GM12878 (cell line): ENCODE data around the gene BMP7. TPM values are rescaled to one million over a fixed set of nuclear protein-coding genes. Genes with fewer than 3 reads are reported as not detected.
A peak's percentile ranks its signal among the peaks of the same experiment; 100 is the strongest.

Experiments used
- ATAC-seq: fragments of 200-7000 bp; cut with Tn5 transposase; 3 replicates; pipeline ENCODE4 v1.9.1; 2020; ENCODE audit warnings: mild to moderate bottlenecking, moderate library complexity
- BruUV-seq: library from RNA; stranded (reverse); fragments of 400-500 nt; replicated peaks from 2 replicates; lab custom pipeline; 2021; lab: Mats Ljungman, UMichigan
- CTCF ChIA-PET: fragments of 300-600 bp; sonication (Branson Sonifier 250); formaldehyde crosslinking; extraction: SDS; loops from one replicate; lab custom pipeline; 2021; ENCODE audit warnings: inconsistent platforms; lab: Yijun Ruan, JAX
- POLR2A ChIA-PET: fragments of 350-600 bp; formaldehyde crosslinking; extraction: SDS; loops from one replicate; lab custom pipeline; 2021; ENCODE audit warnings: inconsistent platforms; lab: Charles Lee
- RAD21 ChIA-PET: fragments of 300-600 bp; sonication (Branson Sonifier 250); formaldehyde crosslinking; loops from one replicate; lab custom pipeline; 2023; ENCODE audit warnings: antibody characterized with exemption; ENCODE audit not compliant: unreplicated experiment; lab: Charles Lee
- SMC1A ChIA-PET: fragments of 300-600 bp; sonication (Branson Sonifier 250); formaldehyde crosslinking; loops from one replicate; lab custom pipeline; 2023; ENCODE audit not compliant: unreplicated experiment, uncharacterized antibody; lab: Charles Lee
- DNase-seq: peaks from one replicate; pipeline ENCODE4 v3.0.0-alpha.2; 2011; ENCODE audit warnings: low read depth, low spot score
- FAIRE-seq: peaks from 3 replicates; lab custom pipeline; 2011; peaks lifted over from hg19 to GRCh38; lab: Jason Lieb, UNC
- H2AFZ ChIP-seq: 2 replicates; pipeline ENCODE4 v1.6.0; 2011; ENCODE audit warnings: low read depth, low read length, control low read depth; ENCODE audit not compliant: control insufficient read depth
- H3K27ac ChIP-seq: 2 replicates; pipeline ENCODE4 v1.5.1; 2011; ENCODE audit warnings: control low read depth; ENCODE audit not compliant: control insufficient read depth, insufficient read depth
- H3K27me3 ChIP-seq, 2 experiments: replicated peaks in 1 of 2; 2 replicates each; pipeline versions ENCODE4 v1.6.0 to v1.6.1; 2011; ENCODE audit warnings: low read length in 1 of 2; ENCODE audit not compliant: control insufficient read depth in 2 of 2, insufficient read depth in 2 of 2
- H3K36me3 ChIP-seq, 2 experiments: 2 replicates each; pipeline ENCODE4 v1.5.1; 2011; ENCODE audit warnings: low read length in 1 of 2; ENCODE audit not compliant: control insufficient read depth in 2 of 2, insufficient read depth in 2 of 2
- H3K4me1 ChIP-seq: 2 replicates; pipeline ENCODE4 v1.6.1; 2011; ENCODE audit warnings: mild to moderate bottlenecking, low read length, moderate library complexity, mixed read lengths; ENCODE audit not compliant: control insufficient read depth, insufficient read depth
- H3K4me2 ChIP-seq: 2 replicates; pipeline ENCODE4 v1.6.0; 2011; ENCODE audit warnings: control low read depth; ENCODE audit not compliant: control insufficient read depth, insufficient read depth
- H3K4me3 ChIP-seq: fragments of 200-600 bp; sonication (generic); 2 replicates; pipeline ENCODE4 v1.5.1; 2016
- H3K79me2 ChIP-seq: 2 replicates; pipeline ENCODE4 v1.6.0; 2011; ENCODE audit warnings: low read length; ENCODE audit not compliant: control insufficient read depth, insufficient read depth
- H3K9ac ChIP-seq: 2 replicates; pipeline ENCODE4 v1.8.0; 2011; ENCODE audit warnings: low read length, control low read depth, mixed read lengths; ENCODE audit not compliant: control insufficient read depth, insufficient read depth
- H3K9me3 ChIP-seq: replicated peaks from 3 replicates; pipeline ENCODE4 v1.5.1; 2011; ENCODE audit warnings: mild to moderate bottlenecking, low read length; ENCODE audit not compliant: control insufficient read depth, insufficient read depth
- H4K20me1 ChIP-seq: 2 replicates; pipeline ENCODE4 v1.6.0; 2011; ENCODE audit not compliant: control insufficient read depth, insufficient read depth
- CREM ChIP-seq: IDR thresholded peaks from 2 replicates; pipeline ENCODE4 v1.6.1; 2014; ENCODE audit warnings: antibody characterized with exemption, low read depth
- MYB ChIP-seq: fragments of 150-350 bp; IDR thresholded peaks from 2 replicates; pipeline ENCODE4 v1.6.1; 2014; ENCODE audit warnings: mild to moderate bottlenecking, low read depth, low read length, borderline replicate concordance
- NFXL1 ChIP-seq: fragments of 450-650 bp; IDR thresholded peaks from 2 replicates; pipeline ENCODE4 v1.6.1; 2017; ENCODE audit warnings: antibody characterized with exemption, mild to moderate bottlenecking, borderline replicate concordance
- WGBS: methylation state at CpG from one replicate; pipeline ENCODE4 v1.1.6; 2016; ENCODE audit warnings: low lambda C conversion rate; ENCODE audit not compliant: insufficient replicate concordance, insufficient coverage; ENCODE audit errors: missing lambda C conversion rate; 5-methylcytosine and 5-hydroxymethylcytosine counted together
- in situ Hi-C: fragments of 300-500 bp; cut with MboI; formaldehyde crosslinking; loops from 9 replicates; pipeline ENCODE4 v1.14.3; 2018; ENCODE audit warnings: mixed read lengths
- intact Hi-C: fragments of 100-400 bp; cut with micrococcal nuclease; formaldehyde crosslinking; loops from one replicate; pipeline ENCODE4 v1.14.2; 2022; ENCODE audit not compliant: unreplicated experiment
- polyA plus RNA-seq, 11 experiments: library from polyadenylated mRNA; depleted of rRNA in 4 of 11; unstranded in 6 of 11; stranded (reverse) in 5 of 11; fragments of >200 nt; fragmentation: Nextera tagmentation in 4 of 11; fragmentation: Illumina TruSeq in 1 of 11; extraction: Ambion mirVana in 4 of 11; extraction: Trizol in 1 of 11; gene quantifications; 1 replicate in 1 of 11; 2 replicates in 10 of 11; pipeline versions ENCODE4 v1.2.1 to v1.2.3, GENCODE V29; 2011 to 2016; ENCODE audit warnings: inconsistent platforms in 2 of 11, missing spikeins in 2 of 11, low read depth in 1 of 11
- total RNA-seq, 4 experiments: library from RNA; depleted of rRNA in 3 of 4; stranded (reverse); fragments of >200 nt in 3 of 4; fragmentation: Illumina TruSeq in 1 of 4; extraction: Trizol in 1 of 4; gene quantifications; 2 replicates each; pipeline versions ENCODE4 v1.2.1 to v1.2.3, GENCODE V29; 2013 to 2021

The BMP7 gene
- total and polyA plus RNA-seq, 10 of the 15 experiments (the other 5 are each of a cell fraction or from before 2014, with no cell fraction given): 0.18 to 0.51 (median 0.28) TPM; not detected in 7

DNA sequence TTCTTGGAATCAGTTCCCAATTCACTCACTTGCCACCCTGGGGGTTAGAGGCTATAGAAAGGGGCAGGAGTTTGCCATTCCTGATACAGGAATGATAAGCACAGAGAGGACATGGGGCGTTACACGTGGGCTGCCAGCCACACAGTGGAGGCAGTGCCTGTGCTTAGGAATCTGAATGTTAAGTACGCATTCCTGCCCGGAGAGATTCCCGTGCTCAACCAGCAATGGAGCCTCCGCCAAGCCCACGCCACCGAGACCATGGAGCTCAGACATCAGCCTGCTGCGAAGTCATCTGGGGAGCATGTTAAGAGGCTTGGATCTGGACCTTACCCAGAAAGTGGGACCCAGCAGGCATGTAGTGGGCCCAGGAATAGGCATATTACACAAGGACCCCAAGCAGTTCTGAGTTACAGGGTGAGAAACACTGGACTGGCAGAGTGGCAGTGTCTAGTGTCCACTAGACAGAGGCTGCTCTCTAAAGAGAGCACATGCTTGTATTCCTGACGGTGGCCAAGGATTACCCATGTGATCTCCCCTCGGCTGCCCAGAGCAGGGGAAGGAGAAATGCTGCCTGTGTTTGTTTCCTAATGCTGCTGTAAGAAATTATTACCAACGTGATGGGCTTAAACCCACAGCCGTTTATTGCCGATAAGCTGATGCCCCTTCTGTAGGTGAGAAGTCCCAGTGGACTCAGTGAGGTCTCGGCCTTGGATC is 138.2 kb downstream of the BMP7 start:
- Histone ChIP-seq H3K27me3 (no peaks in the 10 kb centered on the region; a peak in 1 of 4 replicates), H3K4me2 (no peak overlapping the region), H3K9ac (no peak overlapping the region), H3K4me1 (no peaks in the 10 kb centered on the region; the same call in none of the 2 replicates), H3K36me3 (no peaks in the 10 kb centered on the region), H3K9me3 (no peaks in the 10 kb centered on the region), H3K27ac (no peak overlapping the region), H4K20me1 (no peaks in the 10 kb centered on the region), H3K4me3 (no peak overlapping the region), H2AFZ (no peak overlapping the region), H3K79me2 (no peaks in the 10 kb centered on the region)
- CTCF ChIA-PET: no interaction called here
- SMC1A ChIA-PET: no interaction called here
- ATAC-seq: no peak
- WGBS: 34% methylated on average over 15 of the region's 15 CpGs
- in situ Hi-C loops (no loop called here), intact Hi-C loops (no loop called here)
- POLR2A ChIA-PET: no interaction called here
- RAD21 ChIA-PET: no interaction called here
- no peak for FAIRE-seq
- no TSS peak for BruUV-seq
- DNase-seq: no peak
- TF ChIP-seq NFXL1 (0 out of 2 replicates have a peak, but pooled peaks have one; percentile 26), CREM (no peak)

DNA sequence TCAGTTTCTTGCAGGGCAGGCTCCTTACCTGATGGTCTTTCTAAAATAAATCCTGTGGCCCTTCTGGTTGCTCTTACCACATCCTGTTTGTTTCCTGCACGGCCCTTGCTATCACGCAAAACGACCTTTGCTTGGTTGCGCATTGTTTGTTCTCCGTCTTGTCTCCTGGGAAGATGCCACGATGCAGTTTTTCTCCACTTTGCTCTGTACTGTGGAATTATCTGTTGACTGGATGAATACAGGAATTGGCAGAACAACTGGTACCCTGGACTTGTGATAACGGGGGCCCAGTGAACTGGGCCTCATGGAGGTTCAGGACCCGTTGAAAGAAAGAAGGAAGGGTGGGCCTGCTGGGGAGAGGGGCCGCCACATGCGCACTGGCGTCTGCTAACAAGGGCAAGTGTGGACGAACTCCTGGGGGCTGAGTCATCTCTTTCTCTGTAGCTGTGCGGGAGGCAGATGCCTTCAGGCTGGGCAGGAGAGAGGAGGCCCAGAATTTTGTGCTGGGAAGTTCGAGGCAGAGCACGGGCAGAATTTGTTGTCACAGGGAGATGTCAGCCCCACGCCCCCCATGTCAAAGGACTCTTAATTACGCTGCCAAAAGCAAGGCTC is 139.9 kb downstream of the BMP7 start:
- H2AFZ ChIP-seq: no peak overlapping the region
- SMC1A ChIA-PET: no interaction called here
- H3K36me3 ChIP-seq: no peaks in the 10 kb centered on the region
- no peaks in the 10 kb centered on the region for H3K9me3 ChIP-seq
- no peak overlapping the region for H3K4me3 ChIP-seq
- WGBS: 27% methylated on average over 17 of the region's 17 CpGs
- CTCF ChIA-PET: no interaction called here
- no peaks in the 10 kb centered on the region for H4K20me1 ChIP-seq
- POLR2A ChIA-PET: no interaction called here
- TF ChIP-seq NFXL1: peak; percentile 15; the same call in 1 of the 2 replicates
- no peak for TF ChIP-seq MYB
- TF ChIP-seq, all 136 proteins: peak for 1
- no peak overlapping the region for H3K27ac ChIP-seq
- H3K27me3 ChIP-seq: no peaks in the 10 kb centered on the region; a peak in 1 of 4 replicates
- DNase-seq (no peak), FAIRE-seq (no peak), ATAC-seq (no peak)
- RAD21 ChIA-PET: no interaction called here
- H3K9ac ChIP-seq: no peak overlapping the region
- in situ Hi-C loops: no loop called here
- intact Hi-C loops: no loop called here
- no peaks in the 10 kb centered on the region; the same call in none of the 2 replicates for H3K4me1 ChIP-seq
- BruUV-seq: no TSS peak
- H3K79me2 ChIP-seq: no peaks in the 10 kb centered on the region
- no peak overlapping the region for H3K4me2 ChIP-seq
